Naive thymus-derived CD4-positive, alpha-beta T cell (primary cell): ENCODE results near the gene SPO11. TPM values are rescaled to one million over a fixed set of nuclear protein-coding genes. Genes with fewer than 3 reads are reported as not detected.

ENCODE experiments used
- ATAC-seq: fragments of 150-1000 bp; cut with Tn5 transposase; 2 replicates; pipeline ENCODE4 v1.10.0; 2021; ENCODE audit warnings: mild to moderate bottlenecking, moderate library complexity
- CTCF ChIA-PET: fragments of 350-600 bp; sonication (Branson Sonifier 250); formaldehyde crosslinking; loops from one replicate; lab custom pipeline; 2021; ENCODE audit warnings: antibody characterized with exemption; lab: Charles Lee
- POLR2A ChIA-PET: fragments of 350-600 bp; sonication (Branson Sonifier 250); formaldehyde crosslinking; loops from one replicate; lab custom pipeline; 2021; ENCODE audit warnings: antibody characterized with exemption, inconsistent platforms; lab: Charles Lee
- DNase-seq, 9 donors: peaks; one replicate each; pipeline versions ENCODE4 v3.0.0 to v3.0.0-alpha.2; 2020 to 2022; ENCODE audit warnings: mixed read lengths in 1 of 9
- H3K27ac ChIP-seq: one replicate; pipeline ENCODE4 v1.7.0; 2013; ENCODE audit warnings: mild to moderate bottlenecking, low read depth, low read length, moderate library complexity
- H3K27me3 ChIP-seq, 2 donors: one replicate each; pipeline ENCODE4 v1.7.0; 2013; ENCODE audit warnings: low read length in 2 of 2, mild to moderate bottlenecking in 2 of 2, moderate library complexity in 2 of 2; ENCODE audit not compliant: control insufficient read depth in 2 of 2, insufficient read depth in 2 of 2
- H3K36me3 ChIP-seq, 3 experiments: 1 replicate in 2 of 3; 2 replicates in 1 of 3; pipeline ENCODE4 v1.7.0; 2013; ENCODE audit warnings: low read length in 3 of 3, mild to moderate bottlenecking in 3 of 3, moderate library complexity in 1 of 3; ENCODE audit not compliant: insufficient read depth in 3 of 3, control insufficient read depth in 2 of 3
- H3K4me1 ChIP-seq, 2 donors: one replicate each; pipeline ENCODE4 v1.7.0; 2013; ENCODE audit warnings: low read length in 2 of 2, mild to moderate bottlenecking in 2 of 2, moderate library complexity in 1 of 2; ENCODE audit not compliant: control insufficient read depth in 2 of 2, insufficient read depth in 2 of 2
- H3K4me3 ChIP-seq: 2 replicates; pipeline ENCODE4 v1.7.0; 2013; ENCODE audit warnings: mild to moderate bottlenecking, low read length
- H3K9me3 ChIP-seq, 3 experiments: 1 replicate in 2 of 3; 2 replicates in 1 of 3; pipeline ENCODE4 v1.7.0; 2013; ENCODE audit warnings: low read length in 3 of 3; ENCODE audit not compliant: control insufficient read depth in 2 of 3
- H3K27ac Mint-ChIP-seq, 9 donors: one replicate each; pipeline ENCODE4 v1.8.0; 2020 to 2022; ENCODE audit warnings: mixed read lengths in 9 of 9, mild to moderate bottlenecking in 8 of 9, moderate library complexity in 5 of 9, inconsistent platforms in 2 of 9
- H3K27me3 Mint-ChIP-seq, 5 donors: one replicate each; pipeline ENCODE4 v1.8.0; 2021 to 2022; ENCODE audit warnings: mixed read lengths in 5 of 5, mild to moderate bottlenecking in 1 of 5
- H3K36me3 Mint-ChIP-seq, 5 donors: one replicate each; pipeline ENCODE4 v1.8.0; 2020 to 2022; ENCODE audit warnings: mixed read lengths in 5 of 5, mild to moderate bottlenecking in 3 of 5, inconsistent platforms in 1 of 5
- H3K4me1 Mint-ChIP-seq, 7 donors: one replicate each; pipeline ENCODE4 v1.8.0; 2020 to 2022; ENCODE audit warnings: mixed read lengths in 7 of 7, mild to moderate bottlenecking in 3 of 7, inconsistent platforms in 1 of 7
- H3K4me3 Mint-ChIP-seq, 10 donors: one replicate each; pipeline ENCODE4 v1.8.0; 2020 to 2022; ENCODE audit warnings: mild to moderate bottlenecking in 10 of 10, mixed read lengths in 10 of 10, moderate library complexity in 6 of 10, inconsistent platforms in 2 of 10
- H3K9me3 Mint-ChIP-seq, 11 donors: one replicate each; pipeline ENCODE4 v1.8.0; 2020 to 2022; ENCODE audit warnings: mixed read lengths in 11 of 11, mild to moderate bottlenecking in 4 of 11, inconsistent platforms in 1 of 11, moderate library complexity in 1 of 11
- intact Hi-C, 2 donors: fragments of 100-400 bp; cut with micrococcal nuclease; formaldehyde crosslinking; loops; one replicate each; pipeline ENCODE4 v1.15.1; 2023
- polyA plus RNA-seq, 2 donors: library from polyadenylated mRNA; unstranded; fragments of 300-500 nt; fragmentation: Illumina TruSeq; gene quantifications; one replicate each; pipeline ENCODE4 v1.2.3, GENCODE V29; 2021
- total RNA-seq, 6 experiments: library from RNA in 5 of 6; stranded (reverse) in 5 of 6; gene quantifications; 1 replicate in 5 of 6; 2 replicates in 1 of 6; pipeline ENCODE4 v1.2.3 and lab custom pipeline; 2021 to 2026

The SPO11 gene
- total and polyA plus RNA-seq, 7 experiments from 2014 or later: not detected

GRCh38 chr20:57370316-57370715 is 40.7 kb downstream of the SPO11 start:
- ATAC-seq (no peak), DNase-seq (no peak)
- Histone ChIP-seq H3K4me3 (no peak overlapping the region), H3K9me3 (no peaks in the 10 kb centered on the region), H3K27ac (no peak overlapping the region), H3K27me3 (no peaks in the 10 kb centered on the region), H3K36me3 (peaks cover 15 to 94% (median 38%) of the 10 kb centered on the region in 3 experiments), H3K4me1 (peaks cover 0 to 10% of the 10 kb centered on the region in 2 donors)
- intact Hi-C loops: no loop called here
- POLR2A ChIA-PET: no interaction called here
- no peaks in the 10 kb centered on the region for H3K27me3 Mint-ChIP-seq
- CTCF ChIA-PET: no interaction called here
- H3K4me3 Mint-ChIP-seq: no peak overlapping the region
- H3K36me3 Mint-ChIP-seq: peaks cover 27 to 68% (median 49%) of the 10 kb centered on the region in 5 donors
- H3K9me3 Mint-ChIP-seq: no peaks in the 10 kb centered on the region
- H3K27ac Mint-ChIP-seq: peak overlapping the region in 3 of 9 donors; percentile 13 to 43 (median 21)
- peaks cover 8 to 25% (median 22%) of the 10 kb centered on the region in 7 donors for H3K4me1 Mint-ChIP-seq

GRCh38 chr20:57371363-57371762 is 41.8 kb downstream of the SPO11 start:
- H3K27ac ChIP-seq: no peak overlapping the region
- Mint-ChIP-seq H3K9me3 (no peaks in the 10 kb centered on the region), H3K4me1 (peaks cover 8 to 35% (median 30%) of the 10 kb centered on the region in 7 donors), H3K36me3 (peaks cover 36 to 65% (median 42%) of the 10 kb centered on the region in 5 donors), H3K27ac (peak overlapping the region in 5 of 9 donors; percentile 32 to 54 (median 41)), H3K27me3 (no peaks in the 10 kb centered on the region), H3K4me3 (no peak overlapping the region)
- no peaks in the 10 kb centered on the region for H3K9me3 ChIP-seq
- peaks cover 0 to 10% of the 10 kb centered on the region in 2 donors for H3K4me1 ChIP-seq
- intact Hi-C loops: no loop called here
- POLR2A ChIA-PET: no interaction called here
- H3K4me3 ChIP-seq: no peak overlapping the region
- DNase-seq: no peak
- no peaks in the 10 kb centered on the region for H3K27me3 ChIP-seq
- CTCF ChIA-PET: no interaction called here
- H3K36me3 ChIP-seq: peaks cover 18 to 94% (median 38%) of the 10 kb centered on the region in 3 experiments
- no peak for ATAC-seq

DNA sequence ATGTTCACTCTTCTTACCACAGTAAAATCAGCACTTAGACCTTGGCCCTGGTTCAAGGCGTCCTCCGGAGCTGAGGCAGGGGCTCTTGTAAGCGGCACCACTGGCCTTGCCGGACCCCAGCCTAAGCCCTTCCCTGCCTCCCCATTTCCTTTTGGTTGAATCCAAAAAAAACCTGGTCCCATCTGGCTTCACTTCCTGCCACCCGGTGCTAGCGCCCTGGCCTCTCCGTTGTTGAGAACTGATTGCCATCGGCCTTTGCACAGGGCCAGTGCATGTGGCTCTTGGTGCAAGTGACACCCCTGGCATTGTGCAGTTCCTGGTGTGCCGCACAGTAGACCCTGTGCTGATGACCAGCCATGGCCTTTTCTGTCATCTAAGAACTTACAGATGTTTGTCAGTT is 42.6 kb downstream of the SPO11 start:
- H3K27ac Mint-ChIP-seq: peak overlapping the region in 2 of 9 donors; percentile 5 to 61
- no peak overlapping the region for H3K4me3 Mint-ChIP-seq
- DNase-seq (no peak), ATAC-seq (no peak)
- H3K4me3 ChIP-seq: no peak overlapping the region
- no peaks in the 10 kb centered on the region for H3K27me3 Mint-ChIP-seq
- H3K4me1 Mint-ChIP-seq: peaks cover 8 to 35% (median 31%) of the 10 kb centered on the region in 7 donors
- H3K27ac ChIP-seq: no peak overlapping the region
- no peaks in the 10 kb centered on the region for H3K9me3 Mint-ChIP-seq
- H3K36me3 ChIP-seq: peaks cover 18 to 94% (median 35%) of the 10 kb centered on the region in 3 experiments
- ChIA-PET CTCF (no interaction called here), POLR2A (no interaction called here)
- no peaks in the 10 kb centered on the region for H3K9me3 ChIP-seq
- H3K36me3 Mint-ChIP-seq: peaks cover 35 to 65% (median 42%) of the 10 kb centered on the region in 5 donors
- H3K27me3 ChIP-seq: no peaks in the 10 kb centered on the region
- H3K4me1 ChIP-seq: peaks cover 0 to 10% of the 10 kb centered on the region in 2 donors
- intact Hi-C loops: no loop called here

DNA sequence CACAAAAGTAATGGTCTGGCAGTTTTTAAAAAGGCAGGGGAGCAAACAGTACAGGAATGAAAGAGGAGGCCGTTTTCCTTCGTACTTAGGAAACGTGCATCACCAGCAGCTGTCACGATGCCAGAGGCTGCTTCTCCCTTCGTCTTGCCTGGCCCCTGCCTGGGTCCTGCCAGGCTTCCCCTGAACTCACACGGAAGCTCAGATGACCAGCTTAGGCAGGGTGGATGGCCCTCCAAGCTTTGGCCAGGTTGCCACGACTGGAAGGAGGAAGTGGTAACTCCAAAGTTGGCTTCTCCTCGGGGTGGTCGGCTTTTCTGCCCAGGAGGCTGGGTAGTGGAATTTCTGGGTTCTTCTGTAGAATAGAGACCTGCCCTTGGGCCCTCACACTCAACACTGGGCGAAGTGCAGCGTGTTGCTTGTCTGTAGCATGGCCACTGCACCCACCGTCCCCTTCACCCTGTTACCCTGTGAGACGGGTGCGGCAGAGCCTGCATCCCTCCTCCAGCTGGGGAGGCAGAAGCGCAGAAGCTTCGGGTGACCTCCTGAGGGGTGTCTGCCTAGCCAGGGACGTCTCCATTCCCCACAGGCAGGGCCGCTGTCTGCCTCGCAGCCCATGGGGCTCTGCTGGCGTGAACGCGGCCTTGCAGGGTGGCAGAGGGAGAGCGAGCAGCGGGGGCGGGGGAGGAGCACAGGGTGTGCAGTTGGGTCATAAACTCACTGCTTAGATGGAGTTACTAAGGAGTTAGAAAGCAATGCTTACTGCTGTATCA is 43.2 kb downstream of the SPO11 start:
- intact Hi-C loops: no loop called here
- Histone ChIP-seq H3K4me3 (no peak overlapping the region), H3K4me1 (peaks cover 0 to 10% of the 10 kb centered on the region in 2 donors), H3K27me3 (no peaks in the 10 kb centered on the region), H3K36me3 (peaks cover 18 to 94% (median 35%) of the 10 kb centered on the region in 3 experiments), H3K9me3 (no peaks in the 10 kb centered on the region), H3K27ac (no peak overlapping the region)
- ChIA-PET CTCF (interaction anchor here (1.0 kb wide), 1 partner anchor 9 kb away, joined by 3 read pairs; no protein-coding TSS in a partner anchor), POLR2A (no interaction called here)
- H3K4me1 Mint-ChIP-seq: peaks cover 8 to 35% (median 31%) of the 10 kb centered on the region in 7 donors
- H3K36me3 Mint-ChIP-seq: peaks cover 36 to 70% (median 42%) of the 10 kb centered on the region in 5 donors
- no peaks in the 10 kb centered on the region for H3K27me3 Mint-ChIP-seq
- DNase-seq: no peak
- no peak overlapping the region for H3K4me3 Mint-ChIP-seq
- no peaks in the 10 kb centered on the region for H3K9me3 Mint-ChIP-seq
- H3K27ac Mint-ChIP-seq: peak overlapping the region in 2 of 9 donors; percentile 3 to 32
- ATAC-seq: no peak

- Mint-ChIP-seq H3K9me3 (no peaks in the 10 kb centered on the region), H3K27me3 (no peaks in the 10 kb centered on the region), H3K27ac (peak overlapping the region in 8 of 9 donors; percentile 52 to 85 (median 80)), H3K4me3 (peak overlapping the region in 7 of 10 donors; percentile 19 to 67 (median 43)), H3K36me3 (peaks cover 31 to 64% (median 40%) of the 10 kb centered on the region in 5 donors), H3K4me1 (peaks cover 10 to 35% (median 31%) of the 10 kb centered on the region in 7 donors)
- H3K4me1 ChIP-seq: peaks cover 0 to 10% of the 10 kb centered on the region in 2 donors
- H3K9me3 ChIP-seq: no peaks in the 10 kb centered on the region
- H3K36me3 ChIP-seq: peaks cover 11 to 91% (median 18%) of the 10 kb centered on the region in 3 experiments
- peak in 1 of 9 donors; percentile 25 for DNase-seq
- intact Hi-C loops: no loop called here
- H3K27me3 ChIP-seq: no peaks in the 10 kb centered on the region
- ChIA-PET POLR2A (interaction anchor here (2.1 to 3.6 kb wide), 2 partner anchors 16 to 23 kb away, joined by 8 to 15 read pairs; partner anchors contain the start of gene RBM38), CTCF (no interaction called here)
- ATAC-seq: no peak
- peak overlapping the region; percentile 37 for H3K27ac ChIP-seq
- H3K4me3 ChIP-seq: no peak overlapping the region
Measured at GRCh38 chr20:57374343-57374930, 44.8 kb downstream of the SPO11 start.

DNA sequence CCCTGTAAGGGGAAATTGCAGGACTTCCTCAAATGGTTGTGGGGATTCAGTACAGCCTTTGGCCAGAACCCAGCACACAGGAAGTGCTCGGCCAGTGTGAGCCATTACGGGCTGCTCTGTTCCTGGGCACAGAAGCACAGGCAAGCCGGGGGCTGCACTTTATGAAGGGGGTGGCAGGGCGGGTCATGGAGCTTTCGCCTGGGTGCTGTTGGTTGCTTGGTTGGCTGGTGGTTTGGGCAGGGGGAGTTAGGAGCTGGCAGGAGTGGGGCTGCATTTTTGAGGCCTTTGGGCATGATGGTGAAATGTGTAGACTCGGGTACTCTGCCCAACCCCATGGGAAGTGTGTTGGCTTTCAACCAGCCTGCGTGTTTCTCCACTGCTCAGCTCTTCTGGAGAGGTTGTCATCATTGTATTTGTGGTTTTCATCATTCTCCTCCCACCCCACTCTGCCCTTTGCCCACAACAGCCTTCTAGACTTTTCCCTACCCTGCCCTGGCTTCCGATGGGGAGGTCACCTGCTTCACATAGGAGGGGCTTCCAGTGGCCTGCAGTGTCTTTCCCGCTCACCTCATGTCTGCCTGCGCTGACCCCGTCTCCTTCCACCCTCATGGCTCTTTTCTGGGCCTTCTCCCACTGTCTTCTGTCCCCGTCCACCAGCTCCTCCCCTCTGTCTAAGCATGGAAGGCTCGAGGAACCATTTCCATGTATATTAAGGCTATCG is 45.5 kb downstream of the SPO11 start:
- H3K27me3 Mint-ChIP-seq: no peaks in the 10 kb centered on the region
- DNase-seq: no peak
- CTCF ChIA-PET: interaction anchor here (0.9 kb wide), 1 partner anchor 93 kb away, joined by 4 read pairs; no protein-coding TSS in a partner anchor
- peaks cover 11 to 90% (median 15%) of the 10 kb centered on the region in 3 experiments for H3K36me3 ChIP-seq
- H3K9me3 ChIP-seq: no peaks in the 10 kb centered on the region
- no peaks in the 10 kb centered on the region for H3K27me3 ChIP-seq
- H3K4me3 Mint-ChIP-seq: peak overlapping the region in 4 of 10 donors; percentile 17 to 67 (median 36)
- H3K27ac ChIP-seq: peak overlapping the region; percentile 37
- no peak overlapping the region for H3K4me3 ChIP-seq
- H3K36me3 Mint-ChIP-seq: peaks cover 25 to 63% (median 33%) of the 10 kb centered on the region in 5 donors
- intact Hi-C loops: no loop called here
- H3K9me3 Mint-ChIP-seq: no peaks in the 10 kb centered on the region
- H3K4me1 Mint-ChIP-seq: peaks cover 10 to 35% (median 30%) of the 10 kb centered on the region in 7 donors
- peak overlapping the region in 8 of 9 donors; percentile 75 to 89 (median 83) for H3K27ac Mint-ChIP-seq
- peak; percentile 91 for ATAC-seq
- H3K4me1 ChIP-seq: peaks cover 0 to 10% of the 10 kb centered on the region in 2 donors
- POLR2A ChIA-PET: interaction anchor here (0.7 to 3.6 kb wide), 3 partner anchors 12 to 22 kb away, joined by 3 to 15 read pairs (median 8); partner anchors contain the start of gene RBM38
